ENCODE data around the gene KLHL1. TPM values are rescaled to one million over a fixed set of nuclear protein-coding genes. Genes with fewer than 3 reads are reported as not detected.

The KLHL1 gene
- total and polyA plus RNA-seq, 4 donors: not detected

- Histone ChIP-seq H3K9me3 (ENCODE audit: control insufficient read depth in 4 of 4, low read length in 3 of 4) (no peaks in the 10 kb centered on the region), H3K4me3 (ENCODE audit: low read depth in 1 of 3, low read length in 3 of 3) (no peak overlapping the region), H3K9ac (ENCODE audit: low read depth in 1 of 2, low read length in 2 of 2) (no peak overlapping the region), H3K27me3 (ENCODE audit: control insufficient read depth in 4 of 4, insufficient read depth in 4 of 4, low read length in 3 of 4) (no peaks in the 10 kb centered on the region), H3K4me1 (ENCODE audit: control insufficient read depth in 4 of 4, insufficient read depth in 4 of 4, low read length in 3 of 4) (no peaks in the 10 kb centered on the region), H3K27ac (ENCODE audit: low read depth in 1 of 2, low read length in 2 of 2) (no peak overlapping the region), H3K36me3 (ENCODE audit: control insufficient read depth in 4 of 4, insufficient read depth in 3 of 4, low read depth in 1 of 4, low read length in 3 of 4) (no peaks in the 10 kb centered on the region)
- WGBS: 27% methylated on average over 2 of the region's 2 CpGs
- DNase-seq (ENCODE audit: low spot score): no peak
- TF ChIP-seq JUND (IDR thresholded peaks at IDR 0.05): no peak
- no peak for TF ChIP-seq FOXA2 (IDR thresholded peaks at IDR 0.05)
- no peak for TF ChIP-seq GABPA (IDR thresholded peaks at IDR 0.05 in 1 of 2, conservative IDR thresholded peaks at IDR 0.05 in 1 of 2)
- TF ChIP-seq ATF3 (IDR thresholded peaks at IDR 0.05): no peak
- no peak for TF ChIP-seq HNF4G (IDR thresholded peaks at IDR 0.05)
- no peak for TF ChIP-seq TAF1 (conservative IDR thresholded peaks at IDR 0.05)
- no peak for TF ChIP-seq HNF4A (conservative IDR thresholded peaks at IDR 0.05)
- TF ChIP-seq SP1 (IDR thresholded peaks at IDR 0.05): no peak
- no peak for TF ChIP-seq CTCF (IDR thresholded peaks at IDR 0.05; ENCODE audit: low read depth, low read length, missing input control)
- no peak for TF ChIP-seq FOXA1 (IDR thresholded peaks at IDR 0.05)
- TF ChIP-seq RXRA (IDR thresholded peaks at IDR 0.05): no peak
- TF ChIP-seq EGR1 (IDR thresholded peaks at IDR 0.05; ENCODE audit: low read depth in 2 of 2): no peak
- no peak for TF ChIP-seq REST (IDR thresholded peaks at IDR 0.05)
- TF ChIP-seq RAD21 (IDR thresholded peaks at IDR 0.05): no peak
- no peak for TF ChIP-seq ZBTB33 (IDR thresholded peaks at IDR 0.05)
- no peak for TF ChIP-seq MAX (IDR thresholded peaks at IDR 0.05)
- TF ChIP-seq NR2F2 (IDR thresholded peaks at IDR 0.05): no peak
- TF ChIP-seq YY1 (IDR thresholded peaks at IDR 0.05): no peak
Measured at GRCh38 chr13:70117338-70117905, 9.2 kb upstream of the KLHL1 start.

All from liver (tissue), 9 donors.